Astrocyte (in vitro differentiated cells and primary cell): Measurements from ENCODE around the gene FCGR3A.

Experiments
- CTCF ChIP-seq: IDR thresholded peaks from 2 replicates; pipeline ENCODE4 v1.5.1; 2011; ENCODE audit warnings: low read depth, mild to moderate bottlenecking, inconsistent platforms, low read length, moderate library complexity; ENCODE audit not compliant: insufficient read depth
- EZH2 ChIP-seq: IDR thresholded peaks from 2 replicates; pipeline ENCODE4 v1.6.1; 2012; ENCODE audit warnings: mild to moderate bottlenecking, low read length, inconsistent platforms; ENCODE audit not compliant: insufficient read depth

- TF ChIP-seq CTCF (no peak), EZH2 (no peak)
Measured at GRCh38 chr1:161499099-161500039, 50.2 kb downstream of the FCGR3A start.
